GM18868 (cell line): ENCODE measurements around the gene SYNGR3.

ENCODE experiments used
- ATAC-seq: cut with Tn5 transposase; IDR thresholded peaks from one replicate; pipeline ENCODE4 v1.9.1; 2021; ENCODE audit warnings: mild to moderate bottlenecking, moderate library complexity; ENCODE audit not compliant: unreplicated experiment

Gene SYNGR3

DNA sequence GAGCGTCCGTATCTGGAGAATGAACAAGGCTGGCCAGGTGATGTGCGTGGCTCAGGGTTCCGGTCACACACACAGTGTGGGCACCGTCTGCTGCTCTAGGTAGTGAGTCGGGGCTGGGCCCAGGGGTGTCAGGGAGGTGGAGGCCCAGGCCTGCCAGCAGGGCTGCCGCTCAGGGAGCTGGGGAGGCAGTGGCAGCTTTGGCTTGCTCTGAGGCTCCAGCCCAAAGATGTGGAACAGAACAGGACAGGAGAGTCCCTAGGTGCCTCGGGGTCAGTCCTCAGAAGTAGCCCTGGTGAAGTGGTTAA, 13.6 kb upstream of the SYNGR3 start:
- no peak for ATAC-seq

DNA sequence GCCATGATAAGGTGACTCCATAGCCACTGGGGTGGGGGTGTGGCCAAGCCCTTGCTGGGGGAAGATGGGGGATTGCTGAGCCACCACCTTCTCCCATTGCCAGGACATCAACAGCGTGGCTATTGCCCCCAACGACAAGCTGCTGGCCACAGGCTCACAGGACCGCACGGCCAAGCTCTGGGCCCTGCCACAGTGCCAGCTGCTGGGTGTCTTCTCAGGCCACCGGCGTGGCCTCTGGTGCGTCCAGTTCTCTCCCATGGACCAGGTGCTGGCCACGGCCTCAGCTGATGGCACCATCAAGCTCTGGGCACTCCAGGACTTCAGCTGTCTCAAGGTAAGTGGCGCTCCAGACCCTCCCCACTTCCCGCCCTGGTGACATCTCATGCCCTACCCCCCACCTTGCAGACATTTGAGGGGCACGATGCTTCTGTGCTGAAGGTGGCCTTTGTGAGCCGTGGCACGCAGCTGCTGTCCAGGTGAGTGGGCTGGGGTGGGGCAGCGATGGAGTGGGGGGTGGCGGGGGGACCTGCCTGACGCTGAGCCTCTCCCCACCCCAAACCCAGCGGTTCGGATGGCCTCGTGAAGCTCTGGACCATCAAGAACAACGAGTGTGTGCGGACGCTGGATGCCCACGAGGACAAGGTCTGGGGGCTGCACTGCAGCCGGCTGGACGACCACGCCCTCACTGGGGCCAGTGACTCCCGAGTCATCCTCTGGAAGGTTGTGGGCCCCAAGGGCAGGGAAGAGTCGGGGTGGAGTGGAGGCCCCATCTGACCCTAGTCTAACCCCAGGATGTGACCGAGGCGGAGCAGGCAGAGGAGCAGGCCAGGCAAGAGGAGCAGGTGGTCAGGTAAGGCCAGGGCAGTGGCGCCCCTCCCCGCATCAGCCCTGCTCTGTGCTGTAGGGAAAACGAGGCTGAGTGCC, 12.6 kb upstream of the SYNGR3 start:
- ATAC-seq, result no peak

DNA sequence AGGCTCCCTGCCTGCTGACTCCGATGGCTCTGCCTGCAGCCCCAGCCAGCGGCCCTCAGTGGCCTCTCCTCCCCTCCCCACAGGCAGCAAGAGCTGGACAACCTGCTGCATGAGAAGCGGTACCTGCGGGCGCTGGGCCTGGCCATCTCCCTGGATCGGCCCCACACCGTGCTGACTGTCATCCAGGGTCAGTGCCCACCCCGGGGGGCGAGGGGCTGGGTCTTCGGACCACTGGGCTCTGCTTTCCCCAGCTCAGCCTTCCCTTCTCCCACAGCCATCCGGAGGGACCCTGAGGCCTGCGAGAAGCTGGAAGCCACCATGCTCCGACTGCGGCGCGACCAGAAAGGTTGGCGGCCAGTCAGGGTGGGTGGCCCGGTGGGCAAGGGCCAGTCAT, 11.9 kb upstream of the SYNGR3 start:
- no peak for ATAC-seq

DNA sequence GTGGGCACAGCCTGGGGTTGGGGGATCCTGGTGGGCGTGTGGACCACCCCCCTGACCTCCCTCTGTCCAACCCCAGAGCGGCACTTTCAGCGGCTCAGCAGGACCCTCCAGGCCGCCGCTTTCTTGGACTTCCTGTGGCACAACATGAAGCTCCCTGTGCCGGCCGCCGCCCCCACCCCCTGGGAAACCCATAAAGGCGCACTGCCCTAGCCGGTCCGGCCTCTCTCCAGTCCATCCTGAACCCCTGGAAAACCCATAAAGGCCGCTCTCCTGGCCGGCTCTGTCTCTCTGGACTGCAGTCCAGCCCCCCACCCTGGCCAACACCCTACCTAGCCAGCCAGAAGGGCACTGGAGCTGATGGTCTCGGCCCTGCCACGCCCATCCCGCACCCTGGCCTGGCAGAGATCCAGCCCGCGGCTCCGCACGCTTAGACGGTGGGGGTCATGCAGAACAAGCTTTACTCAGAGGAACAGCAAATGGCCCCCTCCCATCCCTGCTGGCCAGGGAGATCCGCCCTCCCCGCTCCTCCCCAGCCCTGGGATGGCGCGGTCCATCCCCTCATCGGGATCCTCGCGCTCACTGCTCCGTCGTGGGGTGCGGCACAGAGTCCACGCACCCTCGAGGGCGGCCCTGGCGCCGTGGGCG, 11.2 kb upstream of the SYNGR3 start:
- no peak for ATAC-seq

DNA sequence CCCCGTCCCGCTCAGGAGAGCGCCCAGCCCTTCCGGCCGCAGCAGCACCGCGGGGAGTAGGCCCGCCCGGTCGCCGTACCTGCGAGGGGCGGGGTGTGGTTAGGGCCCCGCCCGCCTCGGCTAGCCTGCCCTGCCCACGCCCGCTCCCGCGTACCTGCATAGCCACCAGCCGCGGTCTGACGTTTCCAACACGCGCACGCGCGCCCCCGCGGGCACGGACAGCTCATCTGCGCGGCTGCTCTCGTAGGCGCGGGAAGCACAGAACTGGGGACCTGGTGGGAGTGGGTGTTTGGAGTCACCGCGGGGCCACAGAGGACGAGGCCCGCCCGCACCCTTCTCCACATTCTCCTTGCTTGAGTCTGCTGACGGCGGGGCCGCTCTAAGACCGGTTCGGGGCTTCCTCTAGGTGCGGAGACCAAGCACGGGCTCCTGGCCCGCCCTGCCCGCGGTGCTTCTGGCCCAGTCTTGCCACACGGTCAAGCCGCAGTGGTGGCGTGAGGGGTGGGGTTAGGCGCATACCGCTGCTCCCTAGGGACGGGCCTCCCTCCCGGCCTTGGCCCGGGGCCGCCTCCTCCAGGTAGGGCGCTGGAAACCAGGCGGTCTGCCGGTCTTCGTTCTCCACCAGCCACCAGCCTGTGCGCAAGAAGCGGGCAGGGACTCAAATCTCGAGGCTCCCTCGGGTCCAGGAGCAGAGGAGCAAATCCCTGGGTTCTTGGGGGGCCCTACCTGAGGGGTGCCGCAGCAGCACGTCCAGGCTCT, 10.3 kb upstream of the SYNGR3 start:
- no peak for ATAC-seq

DNA sequence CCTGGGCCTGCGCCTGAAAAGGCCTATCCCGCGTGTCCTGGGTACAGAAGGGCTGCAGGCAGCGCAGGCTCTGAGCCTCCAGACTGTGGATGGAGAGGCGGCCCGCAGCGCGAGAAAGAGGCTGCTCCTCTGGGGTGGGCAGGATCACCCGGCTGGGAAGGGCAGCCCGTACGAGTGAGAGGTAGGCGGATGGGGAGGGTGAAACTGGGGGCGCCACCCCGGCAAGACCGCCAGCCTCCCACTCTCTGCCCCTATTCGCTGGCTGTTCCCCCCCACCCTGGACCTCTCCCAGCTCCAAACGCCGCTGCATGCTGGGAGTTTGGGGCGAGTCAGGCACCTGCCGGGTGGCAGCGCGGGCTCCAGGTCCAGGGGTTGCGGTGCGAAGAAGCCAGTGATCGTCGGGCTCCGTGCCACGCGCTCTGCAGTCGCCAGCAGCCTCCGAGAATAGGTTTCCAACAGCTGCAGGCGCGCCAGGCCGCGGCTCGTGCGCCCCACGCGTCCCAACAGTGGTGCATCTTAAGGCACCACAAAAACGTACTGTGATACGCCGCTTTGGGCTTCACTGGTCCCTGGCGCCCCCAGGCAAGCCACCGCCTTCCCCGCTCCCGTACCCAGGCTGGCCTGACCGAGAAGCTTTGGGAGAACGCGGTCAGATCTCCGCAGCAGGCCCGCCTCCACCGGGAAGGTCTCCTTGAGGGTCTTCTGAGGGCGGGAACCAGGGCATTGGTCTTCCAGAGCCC, 9.6 kb upstream of the SYNGR3 start:
- no peak for ATAC-seq

DNA sequence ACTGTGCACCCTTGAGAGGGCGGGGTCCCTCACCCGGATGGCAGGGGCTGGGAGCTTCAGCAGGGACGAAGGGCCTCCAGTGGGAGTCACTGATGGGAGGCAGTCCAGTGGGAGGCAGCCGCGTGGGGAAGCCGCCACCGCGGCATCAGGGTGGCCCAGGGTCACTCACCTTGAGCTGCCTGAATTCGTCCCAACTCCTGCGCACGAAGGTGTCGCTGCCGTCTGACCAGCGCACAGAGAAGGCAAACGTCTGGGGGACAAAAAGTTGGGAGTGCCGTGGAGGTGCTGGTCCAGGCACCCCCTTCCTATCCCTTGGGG, 9.0 kb upstream of the SYNGR3 start:
- no peak for ATAC-seq

DNA sequence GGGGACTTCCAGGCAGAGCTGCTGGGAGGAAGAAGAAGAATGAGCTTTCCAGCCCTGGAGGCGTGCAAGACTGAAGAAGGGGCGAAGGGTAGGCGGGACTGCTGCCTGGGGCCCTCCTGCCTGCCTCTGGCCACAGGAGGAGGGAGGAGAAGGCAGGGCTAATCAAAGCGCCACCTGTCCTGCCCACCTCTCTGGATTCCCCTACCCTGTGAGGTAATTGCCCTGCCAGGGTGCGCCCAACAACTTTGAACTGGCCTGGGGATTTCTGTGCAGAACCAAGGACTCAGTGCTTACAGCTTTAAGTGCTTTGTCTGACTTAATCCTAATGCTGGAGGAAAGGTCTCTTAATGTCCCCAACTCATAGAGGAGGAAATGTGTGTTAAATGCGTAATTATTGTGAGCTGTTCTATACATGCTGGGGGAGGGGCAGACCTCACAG, 8.4 kb upstream of the SYNGR3 start, which contains the start of gene NOXO1:
NOXO1 (minus strand) TSS at position 72 of the 439 bp plus-strand sequence. CDS start 290 bp downstream, outside the sequence.
- no peak for ATAC-seq

DNA sequence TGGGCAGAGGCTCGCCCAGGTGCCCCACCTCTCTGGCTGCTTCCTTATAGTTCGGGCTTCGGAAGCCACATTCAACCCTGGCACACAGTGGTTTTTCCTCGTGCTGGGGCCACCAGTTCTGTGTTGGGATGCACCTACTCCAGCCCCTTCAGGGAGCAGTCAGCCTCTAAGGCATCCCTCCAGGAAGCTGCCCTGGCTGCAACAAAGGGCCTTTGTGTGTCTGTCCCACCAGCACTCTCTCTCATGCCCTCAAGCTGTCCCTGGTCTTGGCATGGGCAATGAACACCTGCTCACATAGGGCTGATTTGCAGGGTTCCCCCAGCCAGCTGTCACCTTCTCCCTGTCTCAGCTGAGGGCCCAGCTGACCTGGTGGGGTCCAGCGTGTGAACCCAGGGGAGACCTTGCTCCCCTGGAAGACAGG, 7.7 kb upstream of the SYNGR3 start:
- ATAC-seq, result no peak

DNA sequence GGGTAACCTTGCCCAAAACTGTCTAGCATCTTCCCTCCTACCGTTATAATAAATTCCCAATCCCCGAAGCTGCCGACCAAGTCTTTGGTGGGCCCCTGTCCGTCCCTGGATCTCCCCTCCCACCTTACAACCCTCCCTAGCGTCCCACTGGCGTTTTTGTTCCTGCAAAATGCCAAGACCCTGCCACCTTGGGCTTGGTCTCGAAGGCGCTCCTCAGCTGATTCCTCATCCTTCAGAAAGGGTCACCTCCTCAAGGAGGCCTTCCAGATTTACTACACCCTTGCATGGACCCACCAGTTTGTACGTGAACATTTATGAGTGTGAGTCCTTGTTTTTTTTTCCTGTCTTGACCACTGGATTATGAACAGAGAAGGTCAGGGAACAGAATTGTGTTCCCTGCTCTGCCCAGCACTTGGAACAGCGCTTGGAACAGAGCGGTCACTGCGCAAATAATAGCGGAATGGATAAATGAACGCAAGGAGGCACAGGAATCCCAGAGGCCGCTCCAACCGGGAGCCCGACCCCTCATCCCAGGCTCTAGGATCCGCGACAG, 6.7 kb upstream of the SYNGR3 start:
- no peak for ATAC-seq

DNA sequence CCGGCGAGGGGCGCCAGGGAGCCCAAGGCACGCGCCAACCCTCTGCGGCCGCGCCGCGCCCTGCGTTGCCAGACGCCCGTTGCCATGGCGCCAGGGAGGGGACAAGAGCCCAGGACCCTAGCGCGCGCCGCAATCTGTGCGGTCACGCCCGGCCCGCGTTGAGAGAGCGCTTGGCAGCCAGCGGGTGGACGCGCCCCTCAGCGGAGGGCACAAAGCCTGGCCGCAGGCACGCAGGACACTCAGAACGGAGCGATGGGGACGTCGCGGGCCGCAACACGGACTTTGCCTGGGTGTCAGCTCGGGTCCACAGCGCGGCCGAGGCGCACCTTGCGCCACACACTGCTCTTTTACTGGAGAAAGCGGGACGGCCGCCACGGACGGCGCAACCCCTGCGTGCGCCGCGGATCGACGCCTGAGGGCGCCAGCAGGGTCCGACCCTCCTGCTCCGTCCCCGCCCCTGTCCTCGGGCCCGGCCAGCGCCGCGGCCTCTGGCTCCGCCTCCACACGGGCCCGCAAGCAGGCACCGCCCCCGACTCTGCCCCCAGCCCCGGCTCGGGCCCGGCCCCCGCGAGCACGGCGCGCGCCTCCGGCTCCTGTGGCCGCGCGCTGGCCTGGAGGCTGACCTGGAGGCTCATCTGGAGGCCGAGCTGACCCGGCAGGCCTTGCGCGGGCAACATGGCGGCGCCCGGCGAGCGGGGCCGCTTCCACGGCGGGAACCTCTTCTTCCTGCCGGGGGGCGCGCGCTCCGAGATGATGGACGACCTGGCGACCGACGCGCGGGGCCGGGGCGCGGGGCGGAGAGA, 6.0 kb upstream of the SYNGR3 start, which contains the start of gene GFER:
GFER (plus strand) TSS at position 650 of the 803 bp plus-strand sequence; CDS start at position 676, 26 bp downstream.
- peak; percentile 71 for ATAC-seq

DNA sequence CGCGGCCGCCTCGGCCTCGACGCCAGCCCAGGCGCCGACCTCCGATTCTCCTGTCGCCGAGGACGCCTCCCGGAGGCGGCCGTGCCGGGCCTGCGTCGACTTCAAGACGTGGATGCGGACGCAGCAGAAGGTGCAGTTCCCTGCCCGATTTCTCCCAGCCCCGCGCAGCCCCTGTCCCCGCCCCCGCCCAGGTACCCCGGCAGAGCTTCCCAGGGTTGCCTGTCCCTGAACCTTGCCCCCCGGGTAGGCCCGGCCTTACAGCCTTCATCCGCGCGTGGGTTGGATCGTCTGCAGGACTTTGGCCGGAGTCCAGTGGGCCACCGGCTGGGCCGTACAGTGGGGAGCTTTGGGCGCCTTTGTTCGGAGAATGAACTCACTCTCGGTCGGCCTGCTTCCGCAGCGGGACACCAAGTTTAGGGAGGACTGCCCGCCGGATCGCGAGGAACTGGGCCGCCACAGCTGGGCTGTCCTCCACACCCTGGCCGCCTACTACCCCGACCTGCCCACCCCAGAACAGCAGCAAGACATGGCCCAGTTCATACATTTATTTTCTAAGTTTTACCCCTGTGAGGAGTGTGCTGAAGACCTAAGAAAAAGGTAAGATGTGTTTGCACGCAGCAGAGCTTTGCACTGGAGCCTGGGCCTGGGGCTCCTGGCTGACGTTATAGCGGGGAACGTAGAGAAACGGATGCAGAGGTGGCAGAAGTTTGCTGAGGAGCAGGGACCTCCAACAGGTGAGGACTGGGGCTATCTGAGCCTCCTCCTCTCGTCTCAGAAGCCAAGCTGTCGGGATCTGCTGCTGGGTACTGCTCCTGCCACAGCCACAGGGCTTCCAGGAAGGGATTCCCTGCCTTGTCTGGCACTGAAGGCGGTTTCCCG, 5.2 kb upstream of the SYNGR3 start:
- ATAC-seq, result peak; percentile 9

DNA sequence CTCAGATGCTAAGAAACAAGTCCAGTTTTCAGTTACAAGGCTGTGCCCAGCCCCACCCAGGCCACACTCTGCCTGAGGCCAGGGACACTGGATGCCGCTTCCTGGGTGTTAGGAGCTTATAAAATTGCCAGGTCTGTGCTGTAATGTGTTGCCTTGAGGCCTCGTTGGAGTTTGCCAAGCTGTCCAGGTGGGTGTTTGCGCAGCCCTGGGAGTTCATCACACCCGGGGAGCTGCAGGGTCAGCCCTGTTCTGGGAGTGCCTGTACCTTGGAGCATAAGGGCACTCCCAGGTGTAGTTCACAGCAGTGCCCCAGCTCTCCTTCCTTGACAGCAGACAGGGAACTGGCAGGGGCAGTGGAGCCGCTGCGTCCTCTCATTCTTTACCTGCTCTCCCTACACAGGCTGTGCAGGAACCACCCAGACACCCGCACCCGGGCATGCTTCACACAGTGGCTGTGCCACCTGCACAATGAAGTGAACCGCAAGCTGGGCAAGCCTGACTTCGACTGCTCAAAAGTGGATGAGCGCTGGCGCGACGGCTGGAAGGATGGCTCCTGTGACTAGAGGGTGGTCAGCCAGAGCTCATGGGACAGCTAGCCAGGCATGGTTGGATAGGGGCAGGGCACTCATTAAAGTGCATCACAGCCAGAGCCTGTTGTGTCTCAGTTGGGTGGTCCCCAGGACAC, 4.2 kb upstream of the SYNGR3 start:
- no peak for ATAC-seq

DNA sequence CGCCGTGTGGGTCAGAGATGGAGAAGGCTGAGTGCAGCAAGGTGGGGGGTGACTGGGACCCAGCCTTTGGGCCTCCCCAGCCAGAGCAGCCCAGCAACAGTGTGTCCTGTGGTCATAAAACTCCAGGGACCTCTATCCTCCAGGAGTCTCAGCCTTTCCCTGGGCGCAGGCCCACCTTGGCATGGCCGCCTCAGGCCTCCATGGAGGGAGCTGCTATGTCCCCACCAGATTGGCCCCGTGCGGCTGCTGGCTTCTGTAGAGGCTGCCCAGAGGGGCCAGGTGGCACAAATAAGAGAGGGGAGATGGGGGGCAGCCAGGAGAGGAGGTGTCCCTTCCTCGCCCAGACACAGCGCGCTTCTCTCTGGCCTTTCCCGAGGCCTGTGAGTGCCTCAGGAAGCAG, 2.6 kb upstream of the SYNGR3 start:
- ATAC-seq, result no peak

DNA sequence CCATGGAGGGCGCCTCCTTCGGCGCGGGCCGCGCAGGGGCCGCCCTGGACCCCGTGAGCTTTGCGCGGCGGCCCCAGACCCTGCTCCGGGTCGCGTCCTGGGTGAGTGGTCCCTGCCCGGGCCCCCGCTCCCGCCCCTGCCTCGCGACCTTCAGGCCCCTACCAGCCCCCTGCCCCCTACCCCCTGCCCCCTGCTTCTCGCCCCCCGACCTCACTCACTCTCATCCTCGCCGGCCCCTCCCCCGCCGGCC, 256 bp downstream of the SYNGR3 start:
- no peak for ATAC-seq

DNA sequence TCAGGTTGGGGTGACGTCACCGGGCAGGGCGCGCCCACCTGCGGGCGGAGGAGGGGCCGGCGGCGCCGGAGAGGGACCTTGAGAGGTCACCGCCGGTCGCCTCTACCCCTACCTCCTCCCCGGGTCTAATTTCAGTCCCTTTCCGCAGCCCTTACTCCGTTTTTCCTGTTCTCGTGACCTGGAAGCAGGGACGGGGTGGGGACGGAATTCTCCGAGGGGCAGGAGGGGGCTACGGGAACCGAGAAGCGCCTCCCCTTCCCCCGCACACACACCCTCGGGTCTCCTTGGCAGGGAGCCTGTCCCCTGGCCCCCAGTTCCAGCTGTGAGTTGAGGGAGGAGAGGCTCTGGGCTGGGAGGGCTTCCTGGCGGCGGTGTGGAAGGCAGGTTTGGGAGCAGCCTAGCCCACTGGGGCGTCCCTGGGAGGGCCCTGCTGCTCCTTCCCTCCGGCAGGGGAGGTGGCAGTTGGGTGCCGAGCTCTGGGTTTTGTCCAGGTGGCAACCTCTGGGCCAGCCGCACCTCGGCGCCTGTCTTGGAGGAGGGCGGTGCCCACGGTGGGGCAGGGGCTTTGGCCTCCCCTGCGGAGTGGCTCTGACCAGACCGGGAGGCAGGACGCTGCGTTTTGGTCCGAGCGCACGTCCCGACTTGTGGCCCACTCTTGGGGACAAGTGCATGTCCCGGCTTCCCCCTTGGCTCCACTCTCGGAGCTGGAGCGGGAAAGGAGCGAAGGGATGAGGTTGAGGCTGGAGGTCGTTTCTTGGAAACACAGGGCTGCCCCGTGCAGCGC, 773 bp downstream of the SYNGR3 start:
- no peak for ATAC-seq

DNA sequence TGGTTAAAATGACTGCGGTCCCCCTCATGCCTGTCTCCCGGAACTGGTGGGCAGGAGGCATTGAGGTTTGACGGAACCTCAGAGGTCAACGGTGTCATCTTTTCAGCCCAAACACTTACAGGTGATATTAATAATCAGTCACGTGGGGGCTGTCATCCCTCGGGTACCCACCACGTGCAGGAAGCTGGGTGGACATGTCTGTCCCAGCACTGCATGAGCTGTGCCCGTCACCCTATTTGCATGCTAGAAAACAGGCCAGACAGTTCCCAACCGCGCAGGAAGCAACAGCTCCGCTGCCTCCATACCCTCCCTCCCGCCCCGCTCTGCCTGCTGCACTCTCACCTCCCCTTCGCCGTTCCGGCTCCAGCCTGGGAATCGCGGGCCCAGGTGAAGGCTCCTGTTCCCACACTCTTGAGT, 1.4 kb downstream of the SYNGR3 start:
- no peak for ATAC-seq

DNA sequence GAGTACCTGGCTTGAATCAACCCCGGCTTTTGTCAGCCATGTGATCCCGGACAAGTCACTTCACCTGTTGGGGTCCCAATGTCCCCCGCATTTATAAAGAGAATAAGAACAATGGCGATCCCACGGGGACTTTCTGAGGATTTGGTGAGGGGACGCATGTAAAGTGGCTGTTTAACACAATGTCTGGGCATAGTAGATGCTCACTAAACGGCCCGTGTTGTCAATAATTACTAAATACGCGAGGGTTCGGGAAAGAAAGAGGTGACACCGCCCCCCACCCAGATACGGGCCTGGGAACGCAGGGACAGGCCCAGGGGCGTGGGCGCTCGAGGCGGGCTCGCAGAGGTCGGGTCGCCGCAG, 1.8 kb downstream of the SYNGR3 start:
- ATAC-seq, result no peak
